RWPE2 (cell line): ENCODE results near the gene STXBP4.

Experiments used
- ATAC-seq: fragments of 200-7000 bp; cut with Tn5 transposase; 3 replicates; pipeline ENCODE4 v1.9.1; 2021; ENCODE audit warnings: low read depth
- DNase-seq: peaks from one replicate; pipeline ENCODE4 v3.0.0-alpha.2; 2020; ENCODE audit warnings: low spot score
- H3K27ac ChIP-seq: fragments of 450-650 bp; 2 replicates; pipeline ENCODE4 v1.5.1; 2017; ENCODE audit warnings: mild to moderate bottlenecking; ENCODE audit not compliant: poor library complexity, severe bottlenecking
- H3K27me3 ChIP-seq: fragments of 250-450 bp; sonication (Bioruptor Pico); 2 replicates; pipeline ENCODE4 v1.5.1; 2021; ENCODE audit warnings: mild to moderate bottlenecking, moderate library complexity; ENCODE audit not compliant: insufficient read depth, poor library complexity, severe bottlenecking
- H3K36me3 ChIP-seq: fragments of 250-450 bp; sonication (Bioruptor Pico); 2 replicates; pipeline ENCODE4 v1.5.1; 2020; ENCODE audit warnings: low read depth, mild to moderate bottlenecking, moderate library complexity
- H3K4me1 ChIP-seq: fragments of 250-450 bp; sonication (Bioruptor Pico); 2 replicates; pipeline ENCODE4 v1.5.1; 2021; ENCODE audit warnings: mild to moderate bottlenecking, moderate library complexity; ENCODE audit not compliant: insufficient read depth, poor library complexity, severe bottlenecking
- H3K4me3 ChIP-seq: fragments of 250-450 bp; sonication (Bioruptor Pico); 2 replicates; pipeline ENCODE4 v1.5.1; 2021; ENCODE audit warnings: mild to moderate bottlenecking, moderate library complexity; ENCODE audit not compliant: severe bottlenecking
- H3K9me3 ChIP-seq: fragments of 250-450 bp; sonication (Bioruptor Pico); 2 replicates; pipeline ENCODE4 v1.5.1; 2021; ENCODE audit warnings: mild to moderate bottlenecking, moderate library complexity; ENCODE audit not compliant: severe bottlenecking
- CTCF ChIP-seq: fragments of 450-650 bp; IDR thresholded peaks from one replicate; pipeline ENCODE4 v1.5.1; 2017; ENCODE audit warnings: mild to moderate bottlenecking, moderate library complexity; ENCODE audit not compliant: poor library complexity, severe bottlenecking

Gene STXBP4

GRCh38 chr17:55114283-55114682 lies 145.7 kb downstream of the STXBP4 start:
- Histone ChIP-seq H3K4me3 (no peak overlapping the region), H3K36me3 (no peaks in the 10 kb centered on the region), H3K4me1 (no peaks in the 10 kb centered on the region), H3K9me3 (no peaks in the 10 kb centered on the region), H3K27ac (no peak overlapping the region), H3K27me3 (no peaks in the 10 kb centered on the region)
- no peak for ATAC-seq
- no peak for TF ChIP-seq CTCF
- DNase-seq: no peak

GRCh38 chr17:55116440-55116914 lies 147.9 kb downstream of the STXBP4 start:
- Histone ChIP-seq H3K4me3 (no peak overlapping the region), H3K27me3 (no peaks in the 10 kb centered on the region), H3K36me3 (no peaks in the 10 kb centered on the region), H3K9me3 (no peaks in the 10 kb centered on the region), H3K27ac (no peak overlapping the region), H3K4me1 (no peaks in the 10 kb centered on the region)
- DNase-seq (no peak), ATAC-seq (no peak)
- TF ChIP-seq CTCF: no peak

- H3K36me3 ChIP-seq: no peaks in the 10 kb centered on the region
- H3K27me3 ChIP-seq: no peaks in the 10 kb centered on the region
- no peak for TF ChIP-seq CTCF
- no peaks in the 10 kb centered on the region for H3K4me1 ChIP-seq
- DNase-seq (no peak), ATAC-seq (no peak)
- no peak overlapping the region for H3K27ac ChIP-seq
- H3K4me3 ChIP-seq: no peak overlapping the region
- no peaks in the 10 kb centered on the region for H3K9me3 ChIP-seq
Measured at GRCh38 chr17:55117164-55117563, 148.6 kb downstream of the STXBP4 start.

- DNase-seq (no peak), ATAC-seq (no peak)
- Histone ChIP-seq H3K36me3 (no peaks in the 10 kb centered on the region), H3K9me3 (no peaks in the 10 kb centered on the region), H3K27me3 (no peaks in the 10 kb centered on the region), H3K4me1 (no peaks in the 10 kb centered on the region), H3K27ac (no peak overlapping the region), H3K4me3 (no peak overlapping the region)
- TF ChIP-seq CTCF: no peak
Measured at GRCh38 chr17:55120651-55121050, 152.1 kb downstream of the STXBP4 start.

GRCh38 chr17:55121268-55121667 lies 152.7 kb downstream of the STXBP4 start:
- no peaks in the 10 kb centered on the region for H3K36me3 ChIP-seq
- H3K4me3 ChIP-seq: no peak overlapping the region
- H3K27me3 ChIP-seq: no peaks in the 10 kb centered on the region
- no peak for ATAC-seq
- H3K9me3 ChIP-seq: no peaks in the 10 kb centered on the region
- no peaks in the 10 kb centered on the region for H3K4me1 ChIP-seq
- no peak for TF ChIP-seq CTCF
- no peak for DNase-seq
- no peak overlapping the region for H3K27ac ChIP-seq
